Activated T-cell treated with anti-CD3 and anti-CD28 coated beads, Interleukin-2, amount 50 U/mL, for 4 hours (primary cell): Measurements from ENCODE around the gene BTBD6. TPM values are rescaled to one million over a fixed set of nuclear protein-coding genes. Genes with fewer than 3 reads are reported as not detected.

Experiments used
- ATAC-seq, 2 donors: fragments of 200-7000 bp; cut with Tn5 transposase; one replicate each; pipeline ENCODE4 v1.10.0; 2021
- DNase-seq: peaks from one replicate; pipeline ENCODE4 v3.0.0-alpha.2; 2020
- H3K27me3 Mint-ChIP-seq: one replicate; pipeline ENCODE4 v1.8.0; 2021; ENCODE audit warnings: low read depth, mixed read lengths
- H3K36me3 Mint-ChIP-seq: one replicate; pipeline ENCODE4 v1.8.0; 2022; ENCODE audit warnings: mixed read lengths; ENCODE audit not compliant: insufficient read depth
- H3K4me1 Mint-ChIP-seq: one replicate; pipeline ENCODE4 v1.8.0; 2021; ENCODE audit warnings: low read depth, mixed read lengths
- H3K4me3 Mint-ChIP-seq: one replicate; pipeline ENCODE4 v1.8.0; 2021; ENCODE audit warnings: mild to moderate bottlenecking, moderate library complexity, mixed read lengths
- H3K9me3 Mint-ChIP-seq: one replicate; pipeline ENCODE4 v1.8.0; 2021; ENCODE audit warnings: mixed read lengths
- total RNA-seq, 3 donors: library from RNA; stranded (reverse); gene quantifications; one replicate each; pipeline ENCODE4 v1.2.1, GENCODE V29; 2021

Gene BTBD6
- total RNA-seq, 3 donors from 2014 or later: 29.4 to 33.9 (median 33.0) TPM

DNA sequence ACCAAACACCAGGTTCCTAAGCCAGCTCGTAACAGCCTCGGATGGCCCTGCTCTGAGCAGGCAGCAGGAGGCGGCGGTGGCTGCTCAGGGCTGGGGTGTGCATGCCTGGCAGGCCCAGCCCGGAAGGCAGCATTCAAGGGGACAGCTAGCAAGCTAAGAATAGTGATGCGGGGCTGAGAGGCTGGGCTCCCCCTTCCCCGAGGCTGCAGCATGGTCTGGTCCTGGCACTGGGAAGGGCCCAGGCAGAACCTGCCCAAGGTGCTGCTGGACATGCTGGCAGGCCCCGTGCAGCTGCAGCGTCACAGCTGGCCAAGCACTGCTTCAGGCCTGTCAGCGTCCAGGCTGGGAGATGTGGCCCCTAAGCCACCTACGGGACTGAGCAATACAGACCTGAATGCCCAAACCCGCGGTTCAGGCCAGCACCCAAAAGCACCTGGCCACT lies 40.9 kb upstream of the BTBD6 start:
- peaks cover 4% of the 10 kb centered on the region for H3K4me1 Mint-ChIP-seq
- peaks cover 4% of the 10 kb centered on the region for H3K36me3 Mint-ChIP-seq
- no peak overlapping the region for H3K4me3 Mint-ChIP-seq
- DNase-seq (no peak), ATAC-seq (no peak)
- H3K9me3 Mint-ChIP-seq: no peaks in the 10 kb centered on the region
- H3K27me3 Mint-ChIP-seq: no peaks in the 10 kb centered on the region

DNA sequence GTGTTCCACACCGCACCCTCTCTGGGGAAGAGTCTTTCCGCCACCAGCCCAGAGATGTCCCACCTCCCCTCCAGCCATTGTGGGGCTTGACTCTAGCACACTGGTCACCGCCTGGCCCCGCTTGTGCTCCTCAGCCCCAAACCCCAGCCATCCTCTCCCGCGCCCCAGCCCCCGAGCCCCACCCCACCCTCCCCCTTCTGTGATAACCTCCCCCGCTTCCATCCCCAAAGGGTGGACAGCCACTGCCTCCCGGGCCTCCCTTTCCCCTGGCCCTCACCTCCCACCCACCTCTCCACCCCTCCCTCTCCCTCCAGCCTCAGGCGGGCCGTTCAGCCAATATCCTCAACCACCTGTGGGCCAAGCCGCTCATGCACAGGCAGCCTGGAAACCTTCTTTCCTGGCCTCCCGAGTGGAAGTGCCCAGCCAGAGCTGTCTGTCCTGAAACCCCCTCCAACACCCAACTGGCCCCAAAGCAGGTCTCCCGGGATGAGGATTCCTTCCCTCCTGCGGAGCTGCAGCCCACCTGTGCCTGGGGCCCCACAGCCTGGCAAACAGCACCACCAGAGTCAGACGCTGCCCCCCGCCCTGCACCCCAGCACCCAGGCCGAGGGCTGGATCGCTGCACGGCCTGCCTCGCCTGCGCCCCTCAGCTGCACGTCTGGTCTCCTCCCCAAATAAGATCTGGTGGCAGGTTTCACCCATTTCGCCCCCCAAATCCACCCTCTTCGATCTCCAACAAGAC lies 40.2 kb upstream of the BTBD6 start:
- Mint-ChIP-seq H3K4me3 (no peak overlapping the region), H3K36me3 (peaks cover 4% of the 10 kb centered on the region), H3K9me3 (no peaks in the 10 kb centered on the region)

DNA sequence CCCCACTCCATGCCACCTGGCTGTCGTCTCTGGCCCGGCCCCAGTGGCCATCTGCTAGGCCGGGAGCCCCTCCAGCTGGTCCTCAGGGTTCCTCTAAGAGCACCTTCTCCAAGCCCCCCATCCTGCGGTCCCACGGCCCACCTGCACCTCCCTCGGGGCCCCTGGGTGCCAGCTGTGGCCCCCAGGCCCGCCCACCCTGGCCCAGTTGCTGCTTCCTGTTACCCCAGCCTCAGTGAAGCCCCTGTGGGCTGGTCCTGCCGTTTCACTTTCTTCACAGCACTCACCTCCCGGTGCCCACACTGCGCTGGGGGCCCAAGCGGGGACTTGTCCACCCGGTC lies 39.6 kb upstream of the BTBD6 start:
- Mint-ChIP-seq H3K27me3 (no peaks in the 10 kb centered on the region), H3K4me1 (peaks cover 4% of the 10 kb centered on the region), H3K9me3 (no peaks in the 10 kb centered on the region), H3K4me3 (no peak overlapping the region), H3K36me3 (peaks cover 4% of the 10 kb centered on the region)
- ATAC-seq (no peak), DNase-seq (no peak)

More for the DNA sequence above, 40.2 kb upstream of the BTBD6 start:
- DNase-seq (no peak), ATAC-seq (no peak)
- H3K4me1 Mint-ChIP-seq: peaks cover 4% of the 10 kb centered on the region
- no peaks in the 10 kb centered on the region for H3K27me3 Mint-ChIP-seq

DNA sequence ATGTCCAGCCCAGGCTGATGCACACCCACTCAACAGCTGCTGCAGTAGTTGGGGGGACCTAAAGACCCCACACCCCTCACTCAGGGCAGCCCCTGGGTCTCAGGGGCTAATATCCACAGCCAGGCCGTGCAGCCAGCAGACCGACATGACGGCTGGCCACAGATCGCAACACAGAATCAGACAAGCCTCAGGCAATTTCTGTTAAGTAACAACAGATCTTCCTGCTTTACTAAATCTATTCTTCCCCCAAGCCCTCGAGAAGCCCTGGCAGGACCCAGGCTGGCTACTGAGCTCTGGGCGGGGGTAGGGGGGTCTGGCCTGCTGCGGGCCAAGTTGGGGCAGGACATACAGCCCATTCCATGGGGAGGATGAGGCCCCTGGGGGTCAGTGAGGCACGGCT lies 39.2 kb upstream of the BTBD6 start:
- DNase-seq (no peak), ATAC-seq (no peak)
- peaks cover 4% of the 10 kb centered on the region for H3K4me1 Mint-ChIP-seq
- no peak overlapping the region for H3K4me3 Mint-ChIP-seq
- peaks cover 4% of the 10 kb centered on the region for H3K36me3 Mint-ChIP-seq
- H3K27me3 Mint-ChIP-seq: no peaks in the 10 kb centered on the region
- H3K9me3 Mint-ChIP-seq: no peaks in the 10 kb centered on the region

DNA sequence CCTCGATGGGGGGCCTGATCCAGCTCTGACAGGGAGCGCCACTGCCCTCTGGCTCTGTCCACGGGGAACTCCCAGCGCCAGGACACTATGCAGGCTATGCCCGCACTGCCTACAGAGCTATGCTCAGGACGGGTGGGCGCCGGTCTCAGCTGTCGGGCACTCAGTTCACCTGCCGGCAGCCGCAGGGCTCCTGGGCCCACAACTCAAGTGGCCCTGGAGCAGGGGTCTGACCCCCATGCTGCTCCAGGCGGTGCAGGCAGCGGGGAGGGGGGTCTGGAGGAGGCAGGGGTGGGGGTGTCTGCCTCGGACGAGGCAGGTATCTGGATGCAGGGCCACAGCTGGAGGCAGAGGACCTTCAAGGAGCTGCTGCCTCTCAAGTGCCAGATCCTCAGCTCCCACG lies 38.7 kb upstream of the BTBD6 start:
- Mint-ChIP-seq H3K27me3 (no peaks in the 10 kb centered on the region), H3K9me3 (no peaks in the 10 kb centered on the region), H3K36me3 (peaks cover 4% of the 10 kb centered on the region), H3K4me3 (no peak overlapping the region), H3K4me1 (no peaks in the 10 kb centered on the region)
- DNase-seq (no peak), ATAC-seq (no peak)

DNA sequence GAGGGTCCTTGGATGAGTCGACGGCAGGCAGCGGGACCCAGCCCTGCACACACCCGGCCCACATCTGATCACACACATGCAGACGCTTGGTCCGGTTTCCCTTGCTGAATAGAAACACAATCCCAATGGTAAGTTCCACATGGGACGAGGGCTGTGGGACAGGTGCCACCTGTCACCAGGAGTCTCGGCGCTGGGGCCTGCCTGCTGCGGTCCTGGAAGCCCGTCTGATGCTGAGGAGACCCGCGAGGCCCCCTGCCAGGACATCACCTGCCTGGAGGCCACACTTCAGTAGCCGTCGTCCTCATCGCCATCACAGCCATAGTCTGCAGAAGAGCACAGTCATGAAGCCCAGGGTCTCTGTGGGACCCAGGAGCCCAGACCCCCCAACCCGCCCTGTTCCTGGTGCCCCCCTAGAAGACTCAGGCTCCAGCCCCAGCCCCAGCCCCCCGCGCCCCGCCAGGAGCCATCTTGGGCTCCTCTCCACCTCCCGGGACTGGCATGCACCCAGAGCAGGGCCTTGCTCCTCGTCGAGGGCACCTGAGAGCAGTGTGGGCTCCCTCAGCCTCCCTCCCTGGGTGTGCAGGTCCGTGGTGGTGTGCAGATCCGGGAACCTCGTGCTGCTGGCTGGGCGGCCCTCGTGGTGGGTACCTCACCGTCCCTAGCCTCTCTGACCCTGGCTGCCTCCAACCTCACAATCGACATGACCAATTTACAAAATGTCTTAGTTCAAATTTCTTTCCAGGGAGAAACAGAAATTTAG lies 37.9 kb upstream of the BTBD6 start:
- H3K4me1 Mint-ChIP-seq: no peaks in the 10 kb centered on the region
- DNase-seq (no peak), ATAC-seq (no peak)
- peaks cover 8% of the 10 kb centered on the region for H3K36me3 Mint-ChIP-seq
- H3K4me3 Mint-ChIP-seq: no peak overlapping the region
- no peaks in the 10 kb centered on the region for H3K9me3 Mint-ChIP-seq
- H3K27me3 Mint-ChIP-seq: no peaks in the 10 kb centered on the region

DNA sequence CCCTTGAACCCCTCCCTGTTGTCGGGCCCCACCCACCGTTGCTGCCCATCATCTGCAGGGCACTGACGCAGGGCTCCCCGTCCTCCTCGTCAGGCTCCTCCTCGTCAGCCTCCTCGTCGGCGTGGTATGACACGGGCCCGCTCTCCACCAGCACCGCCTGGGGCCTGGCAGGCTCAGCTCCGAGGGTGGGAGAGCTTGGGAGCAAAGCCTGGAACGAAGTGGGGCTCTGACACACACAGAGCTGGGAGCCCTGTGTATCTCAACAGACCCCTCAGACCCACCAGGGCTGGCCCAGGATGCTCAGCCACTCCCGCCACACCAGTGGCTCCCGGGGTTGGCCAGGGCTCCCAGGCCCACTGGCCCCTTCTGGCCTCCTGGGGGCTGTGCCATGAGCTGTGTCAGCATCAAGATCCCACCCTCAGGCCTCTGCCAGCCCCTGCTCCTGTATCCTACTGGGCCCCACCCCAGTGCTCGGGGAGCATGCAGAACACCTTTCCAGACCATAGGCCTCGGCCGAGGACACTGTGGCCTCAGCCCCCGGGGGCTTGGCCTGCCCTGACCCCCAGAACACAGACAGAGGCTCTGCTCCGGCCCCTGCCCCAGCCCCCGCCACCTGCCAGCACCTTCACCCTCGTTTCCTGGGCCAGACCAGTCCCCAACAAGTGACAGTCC lies 37.1 kb upstream of the BTBD6 start:
- no peaks in the 10 kb centered on the region for H3K9me3 Mint-ChIP-seq
- H3K4me1 Mint-ChIP-seq: no peaks in the 10 kb centered on the region
- ATAC-seq (no peak), DNase-seq (no peak)
- no peak overlapping the region for H3K4me3 Mint-ChIP-seq
- peaks cover 12% of the 10 kb centered on the region for H3K36me3 Mint-ChIP-seq
- no peaks in the 10 kb centered on the region for H3K27me3 Mint-ChIP-seq

DNA sequence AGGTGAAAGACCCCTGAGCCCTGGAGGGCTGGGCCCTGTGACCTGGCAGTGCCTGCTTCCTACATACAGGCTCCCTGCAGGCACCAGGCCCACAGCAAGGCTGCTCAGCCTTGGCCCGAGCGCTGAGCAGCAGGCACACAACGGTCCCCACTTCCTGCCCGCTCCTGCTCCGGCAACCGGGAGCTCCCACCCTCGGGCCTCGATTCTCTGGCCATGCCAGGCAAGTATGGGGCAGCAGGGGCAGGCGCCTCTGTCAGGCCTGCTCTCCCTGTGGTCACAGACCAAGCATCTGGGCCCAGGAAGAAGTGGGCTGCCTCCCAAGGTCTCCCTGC lies 36.6 kb upstream of the BTBD6 start:
- H3K4me3 Mint-ChIP-seq: no peak overlapping the region
- no peaks in the 10 kb centered on the region for H3K4me1 Mint-ChIP-seq
- no peaks in the 10 kb centered on the region for H3K27me3 Mint-ChIP-seq
- ATAC-seq: no peak
- H3K36me3 Mint-ChIP-seq: peaks cover 12% of the 10 kb centered on the region
- DNase-seq: no peak
- H3K9me3 Mint-ChIP-seq: no peaks in the 10 kb centered on the region

DNA sequence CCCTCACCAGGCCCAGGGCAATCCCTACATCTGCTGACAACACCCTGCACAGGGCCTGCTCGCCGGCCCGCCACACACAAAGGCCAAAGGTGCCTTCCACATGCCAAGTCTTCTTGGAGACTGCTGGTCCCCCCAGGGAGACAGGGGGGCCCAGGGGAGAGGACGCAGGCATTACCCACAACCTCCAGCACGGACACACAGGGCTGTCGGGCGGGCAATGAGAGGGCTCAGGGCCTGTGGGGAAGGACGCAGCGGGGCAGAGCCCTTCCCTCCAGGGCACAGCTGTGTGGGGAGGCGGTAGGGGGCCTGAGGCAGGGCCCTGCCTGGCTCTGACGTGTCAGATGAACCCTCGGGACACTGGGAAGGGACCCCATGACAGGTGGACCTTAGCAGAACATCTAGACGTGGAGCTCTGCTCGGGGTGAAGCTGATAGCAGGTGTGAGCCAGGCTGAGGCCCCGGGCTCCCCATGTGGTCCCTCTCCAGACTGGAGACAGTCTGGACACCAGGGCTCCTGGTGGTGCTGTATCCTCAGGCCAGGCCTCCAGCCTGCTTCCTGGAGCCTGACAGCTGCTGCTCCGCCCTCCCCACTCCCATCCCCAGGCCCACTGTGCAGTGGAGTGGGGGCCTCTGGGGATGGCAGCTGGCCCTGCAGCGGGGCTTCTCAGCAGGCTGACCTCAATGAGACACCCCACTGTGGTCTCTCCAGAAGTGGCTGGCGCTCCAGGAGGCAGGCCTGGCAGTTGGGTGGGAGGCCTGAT lies 35.6 kb upstream of the BTBD6 start:
- peaks cover 12% of the 10 kb centered on the region for H3K36me3 Mint-ChIP-seq
- H3K4me1 Mint-ChIP-seq: no peaks in the 10 kb centered on the region
- no peak for DNase-seq
- no peaks in the 10 kb centered on the region for H3K27me3 Mint-ChIP-seq
- no peaks in the 10 kb centered on the region for H3K9me3 Mint-ChIP-seq
- no peak overlapping the region for H3K4me3 Mint-ChIP-seq
- no peak for ATAC-seq

DNA sequence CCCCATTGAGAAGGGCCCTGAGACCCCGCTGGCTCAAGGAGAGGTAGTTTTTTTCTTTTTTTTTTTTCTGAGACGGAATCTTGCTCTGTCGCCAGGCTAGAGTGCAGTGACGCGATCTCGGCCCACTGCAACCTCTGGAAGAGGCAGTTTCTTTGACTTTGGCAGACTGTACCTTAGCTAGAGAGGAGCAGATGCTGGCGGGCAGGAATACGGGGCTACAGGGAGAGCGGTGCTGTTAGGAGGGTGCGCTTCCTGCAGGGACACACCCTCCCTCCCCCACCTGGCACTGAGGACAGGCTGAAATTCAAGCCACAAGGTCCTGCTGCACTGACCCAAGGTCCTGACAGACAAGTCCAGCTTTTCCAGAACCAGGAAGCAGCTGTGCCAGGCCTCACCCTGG lies 35.0 kb upstream of the BTBD6 start:
- Mint-ChIP-seq H3K9me3 (no peaks in the 10 kb centered on the region), H3K4me1 (no peaks in the 10 kb centered on the region), H3K4me3 (no peak overlapping the region), H3K27me3 (no peaks in the 10 kb centered on the region), H3K36me3 (peaks cover 13% of the 10 kb centered on the region)
- DNase-seq (no peak), ATAC-seq (no peak)

DNA sequence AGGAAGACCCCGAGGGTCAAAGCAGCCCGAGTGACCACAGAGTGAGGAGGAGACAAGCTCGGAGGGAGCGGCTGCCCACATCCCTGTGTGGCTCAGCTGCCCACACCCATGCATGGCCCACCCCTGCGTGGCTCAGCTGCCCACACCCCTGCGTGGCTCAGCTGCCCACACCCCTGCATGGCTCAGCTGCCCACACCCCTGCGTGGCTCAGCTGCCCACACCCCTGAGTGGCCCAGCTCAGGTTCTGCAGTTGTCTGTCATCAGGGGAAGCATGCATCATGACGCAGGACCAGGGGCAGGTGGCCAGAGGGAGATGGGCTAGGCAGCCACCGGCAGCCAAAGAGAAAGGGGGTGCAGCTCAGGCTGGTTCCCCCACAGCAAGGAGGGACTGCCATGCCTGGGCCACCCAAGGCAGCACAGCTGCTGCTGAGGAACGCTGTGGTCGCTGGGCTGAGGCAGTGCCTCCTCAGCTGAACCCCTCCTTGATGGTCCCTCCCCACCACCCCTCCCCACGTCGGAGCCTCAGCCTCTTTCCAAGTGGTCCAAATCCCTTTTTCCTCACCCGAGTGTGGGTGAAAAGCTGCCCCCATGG lies 33.9 kb upstream of the BTBD6 start:
- Mint-ChIP-seq H3K9me3 (no peaks in the 10 kb centered on the region), H3K27me3 (no peaks in the 10 kb centered on the region), H3K4me3 (no peak overlapping the region), H3K36me3 (peaks cover 18% of the 10 kb centered on the region), H3K4me1 (no peaks in the 10 kb centered on the region)
- no peak for DNase-seq
- ATAC-seq: no peak

DNA sequence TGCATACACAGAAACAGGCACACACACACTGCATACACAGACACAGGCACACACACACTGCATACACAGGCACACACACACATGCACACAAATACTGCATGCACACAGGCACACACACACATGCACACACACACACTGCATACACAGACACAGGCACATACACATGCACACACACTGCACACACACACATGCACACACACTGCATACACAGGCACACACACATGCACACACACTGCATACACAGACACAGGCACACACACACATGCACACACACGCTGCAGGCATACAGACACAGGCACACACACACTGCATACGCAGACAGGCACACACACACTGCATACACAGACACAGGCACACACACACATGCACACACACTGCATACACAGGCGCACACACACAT lies 32.7 kb upstream of the BTBD6 start:
- Mint-ChIP-seq H3K4me3 (no peak overlapping the region), H3K27me3 (no peaks in the 10 kb centered on the region), H3K9me3 (no peaks in the 10 kb centered on the region), H3K36me3 (peaks cover 22% of the 10 kb centered on the region), H3K4me1 (no peaks in the 10 kb centered on the region)
- ATAC-seq (no peak), DNase-seq (no peak)

DNA sequence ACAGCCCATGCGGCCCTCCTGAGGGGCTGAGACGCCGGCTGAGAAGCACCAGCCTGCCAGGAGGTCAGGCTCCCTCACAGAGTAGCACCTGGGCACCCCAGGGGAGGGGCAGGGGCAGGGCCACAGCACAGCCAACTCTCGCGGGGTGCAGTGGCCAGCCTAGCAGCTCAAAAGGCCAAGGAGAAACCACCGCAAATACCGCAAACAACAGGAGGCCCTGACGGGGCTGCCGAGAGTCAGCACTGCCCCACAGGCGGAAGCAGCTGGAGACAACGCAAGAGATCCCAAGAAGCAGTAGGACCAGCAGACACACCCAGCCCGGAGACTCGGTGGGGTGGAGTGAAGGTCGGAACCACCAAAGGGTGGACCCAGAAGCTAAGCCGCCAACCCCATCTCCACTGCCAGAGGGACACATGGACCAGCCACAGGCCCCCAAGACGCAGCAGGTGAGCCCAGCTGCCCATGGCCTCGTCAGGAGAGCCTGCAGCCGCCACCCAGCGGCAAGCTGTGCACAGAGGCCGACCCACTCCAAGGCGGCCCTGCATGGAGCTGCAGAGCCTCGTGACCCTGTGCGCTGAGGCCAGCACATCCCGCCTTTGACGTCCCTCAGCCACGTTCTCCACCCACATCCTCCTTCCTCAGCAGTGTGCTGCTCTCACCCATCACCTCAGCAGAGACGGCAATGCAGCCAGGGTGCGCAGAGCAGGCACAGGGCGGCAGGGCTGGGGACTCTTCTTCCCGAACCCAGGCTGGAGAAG lies 31.7 kb upstream of the BTBD6 start:
- Mint-ChIP-seq H3K36me3 (peaks cover 24% of the 10 kb centered on the region), H3K27me3 (no peaks in the 10 kb centered on the region), H3K4me3 (no peak overlapping the region), H3K4me1 (no peaks in the 10 kb centered on the region), H3K9me3 (no peaks in the 10 kb centered on the region)
- no peak for DNase-seq
- no peak for ATAC-seq
